ENCODE measurements around the gene CPN1.
"Not testable (repeated sequence)": the region's sequence is repeated elsewhere in the genome, so short reads cannot be mapped to it uniquely, and the experiment has no call there.

DNA sequence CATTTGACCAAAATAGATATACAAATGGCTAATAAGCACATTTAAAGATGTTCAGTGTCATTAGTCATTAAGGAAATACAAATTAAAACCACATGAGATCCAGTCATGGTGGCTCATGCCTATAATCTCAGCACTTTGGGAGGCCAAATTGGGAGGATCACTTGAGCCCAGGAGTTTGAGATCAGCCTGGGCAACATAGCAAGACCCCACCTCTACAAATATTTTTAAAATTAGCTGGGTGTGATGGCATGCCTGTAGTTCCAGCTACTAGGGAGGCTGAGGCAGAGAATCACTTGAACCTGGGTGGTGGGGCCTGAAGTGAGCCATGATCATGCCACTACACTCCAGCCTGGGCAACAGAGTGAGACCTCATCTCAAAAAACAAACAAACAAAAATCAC lies 607 bp upstream of the CPN1 start:
- TF ChIP-seq, protein P1, sequence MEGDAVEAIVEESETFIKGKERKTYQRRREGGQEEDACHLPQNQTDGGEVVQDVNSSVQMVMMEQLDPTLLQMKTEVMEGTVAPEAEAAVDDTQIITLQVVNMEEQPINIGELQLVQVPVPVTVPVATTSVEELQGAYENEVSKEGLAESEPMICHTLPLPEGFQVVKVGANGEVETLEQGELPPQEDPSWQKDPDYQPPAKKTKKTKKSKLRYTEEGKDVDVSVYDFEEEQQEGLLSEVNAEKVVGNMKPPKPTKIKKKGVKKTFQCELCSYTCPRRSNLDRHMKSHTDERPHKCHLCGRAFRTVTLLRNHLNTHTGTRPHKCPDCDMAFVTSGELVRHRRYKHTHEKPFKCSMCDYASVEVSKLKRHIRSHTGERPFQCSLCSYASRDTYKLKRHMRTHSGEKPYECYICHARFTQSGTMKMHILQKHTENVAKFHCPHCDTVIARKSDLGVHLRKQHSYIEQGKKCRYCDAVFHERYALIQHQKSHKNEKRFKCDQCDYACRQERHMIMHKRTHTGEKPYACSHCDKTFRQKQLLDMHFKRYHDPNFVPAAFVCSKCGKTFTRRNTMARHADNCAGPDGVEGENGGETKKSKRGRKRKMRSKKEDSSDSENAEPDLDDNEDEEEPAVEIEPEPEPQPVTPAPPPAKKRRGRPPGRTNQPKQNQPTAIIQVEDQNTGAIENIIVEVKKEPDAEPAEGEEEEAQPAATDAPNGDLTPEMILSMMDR (IDR thresholded peaks at IDR 0.05; ENCODE audit: low read length) = not testable (repeated sequence)
- TF ChIP-seq EZH2 (optimal IDR thresholded peaks at IDR 0.05; ENCODE audit: low read depth, low read length) = not testable (repeated sequence)
